Upper lobe of left lung (tissue), 6 donors: ENCODE measurements around the gene LEAP2. TPM values are rescaled to one million over a fixed set of nuclear protein-coding genes. Genes with fewer than 3 reads are reported as not detected.

Experiments used
- ATAC-seq, 2 donors: fragments of 200-7000 bp; cut with Tn5 transposase; one replicate each; pipeline ENCODE4 v1.9.1; 2022; ENCODE audit warnings: mild to moderate bottlenecking in 2 of 2, moderate library complexity in 2 of 2; ENCODE audit not compliant: low FRiP score in 2 of 2
- DNase-seq, 2 donors: peaks; one replicate each; pipeline ENCODE4 v3.0.0-alpha.2; 2019 to 2020
- H3K27ac ChIP-seq, 4 donors: fragments of 200-600 bp; sonication (generic); one replicate each; pipeline ENCODE4 v1.5.1; 2016 to 2019
- H3K27me3 ChIP-seq, 4 donors: fragments of 200-600 bp; sonication (generic); one replicate each; pipeline ENCODE4 v1.5.1; 2017 to 2019
- H3K36me3 ChIP-seq, 4 donors: fragments of 200-600 bp; sonication (generic); one replicate each; pipeline ENCODE4 v1.5.1; 2016 to 2019
- H3K4me1 ChIP-seq, 4 donors: fragments of 200-600 bp; sonication (generic); one replicate each; pipeline ENCODE4 v1.5.1; 2018 to 2019
- H3K4me3 ChIP-seq, 4 donors: fragments of 200-600 bp; sonication (generic); one replicate each; pipeline ENCODE4 v1.5.1; 2017 to 2019; ENCODE audit warnings: mild to moderate bottlenecking in 2 of 4, moderate library complexity in 1 of 4
- H3K9me3 ChIP-seq, 4 donors: fragments of 200-600 bp; sonication (generic); one replicate each; pipeline ENCODE4 v1.5.1; 2018 to 2019
- EP300 ChIP-seq, 4 donors: sonication (generic); formaldehyde crosslinking; IDR thresholded peaks; one replicate each; pipeline ENCODE4 v1.5.1; 2017; ENCODE audit warnings: antibody characterized with exemption in 4 of 4, control low read depth in 2 of 4
- POLR2A ChIP-seq, 4 donors: fragments of 450-650 bp; IDR thresholded peaks; one replicate each; pipeline ENCODE4 v1.5.1; 2016 to 2017; ENCODE audit warnings: antibody characterized with exemption in 4 of 4, mild to moderate bottlenecking in 2 of 4
- POLR2AphosphoS5 ChIP-seq, 2 donors: sonication (generic); formaldehyde crosslinking; IDR thresholded peaks; one replicate each; pipeline ENCODE4 v1.5.1; 2017; ENCODE audit warnings: antibody characterized with exemption in 2 of 2
- WGBS, 2 donors: methylation state at CpG; one replicate each; pipeline ENCODE4 v1.1.5; 2017 to 2018; 5-methylcytosine and 5-hydroxymethylcytosine counted together
- total RNA-seq, 6 donors: library from RNA; depleted of rRNA in 4 of 6; stranded (reverse); fragments of >200 nt in 4 of 6; gene quantifications; one replicate each; pipeline versions ENCODE4 v1.1.0 to v1.2.1, GENCODE V29; 2016 to 2021
- TF ChIP-seq, protein P1 (sequence below), 6 experiments: fragments of 450-650 bp in 4 of 6; fragments of 200-600 bp in 2 of 6; sonication (generic) in 2 of 6; IDR thresholded peaks; one replicate each; pipeline ENCODE4 v1.5.1; 2016 to 2019; ENCODE audit warnings: antibody characterized with exemption in 6 of 6
- donor health status: DM: no; HTN: no; CAD: no; lungs with moderate emphysema.
- donor health status: DM: no; HTN: yes; CAD: no; lungs with severe emphysema.

The LEAP2 gene
- total RNA-seq, 6 donors from 2014 or later = 0.61 to 2.2 (median 0.89) TPM

DNA sequence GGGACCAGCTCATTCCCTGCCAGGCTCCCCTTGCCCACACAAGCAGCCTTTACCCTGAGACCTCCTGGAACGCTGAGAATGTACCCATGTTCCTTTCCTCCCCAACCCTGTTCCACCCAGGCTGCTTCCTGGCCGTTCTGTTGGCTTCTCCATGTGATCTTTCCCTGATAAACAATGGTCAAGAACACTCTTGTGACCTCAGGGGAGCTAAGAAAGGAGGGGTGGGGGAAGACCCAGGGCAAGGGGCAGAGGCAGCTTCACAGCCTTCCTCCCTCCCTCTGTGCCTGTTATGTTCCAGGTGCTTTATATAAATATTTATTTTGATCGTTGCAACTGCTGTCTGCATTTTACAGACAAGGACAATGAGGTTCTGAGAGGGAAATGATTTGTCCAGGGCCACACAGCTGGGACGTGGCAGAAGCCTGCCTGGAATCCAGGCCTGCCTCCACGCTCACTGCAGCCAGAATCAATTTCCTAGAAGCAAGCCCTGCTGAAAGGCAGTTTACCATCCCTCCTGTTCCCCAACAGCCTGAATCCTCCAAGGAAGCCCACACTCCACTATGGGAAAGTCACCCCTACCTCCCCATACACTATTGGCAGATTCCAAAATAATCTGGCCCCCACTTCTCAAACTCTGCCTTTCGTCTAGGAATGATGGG lies 46.9 kb upstream of the LEAP2 start:
- Histone ChIP-seq H3K9me3 (no peaks in the 10 kb centered on the region), H3K36me3 (peaks cover 0 to 30% (median 10%) of the 10 kb centered on the region in 4 donors), H3K4me3 (no peak overlapping the region), H3K27me3 (peaks cover 0 to 18% (median 2%) of the 10 kb centered on the region in 4 donors), H3K27ac (peak overlapping the region; percentile 56 to 78 (median 63)), H3K4me1 (peaks cover 33 to 60% (median 40%) of the 10 kb centered on the region in 4 donors)
- TF ChIP-seq POLR2A (IDR thresholded peaks at IDR 0.05) (no peak), EP300 (IDR thresholded peaks at IDR 0.05) (peak in 1 of 4 donors; percentile 53), POLR2AphosphoS5 (IDR thresholded peaks at IDR 0.05) (peak in 1 of 2 donors; percentile 72)
- TF ChIP-seq, protein P1, sequence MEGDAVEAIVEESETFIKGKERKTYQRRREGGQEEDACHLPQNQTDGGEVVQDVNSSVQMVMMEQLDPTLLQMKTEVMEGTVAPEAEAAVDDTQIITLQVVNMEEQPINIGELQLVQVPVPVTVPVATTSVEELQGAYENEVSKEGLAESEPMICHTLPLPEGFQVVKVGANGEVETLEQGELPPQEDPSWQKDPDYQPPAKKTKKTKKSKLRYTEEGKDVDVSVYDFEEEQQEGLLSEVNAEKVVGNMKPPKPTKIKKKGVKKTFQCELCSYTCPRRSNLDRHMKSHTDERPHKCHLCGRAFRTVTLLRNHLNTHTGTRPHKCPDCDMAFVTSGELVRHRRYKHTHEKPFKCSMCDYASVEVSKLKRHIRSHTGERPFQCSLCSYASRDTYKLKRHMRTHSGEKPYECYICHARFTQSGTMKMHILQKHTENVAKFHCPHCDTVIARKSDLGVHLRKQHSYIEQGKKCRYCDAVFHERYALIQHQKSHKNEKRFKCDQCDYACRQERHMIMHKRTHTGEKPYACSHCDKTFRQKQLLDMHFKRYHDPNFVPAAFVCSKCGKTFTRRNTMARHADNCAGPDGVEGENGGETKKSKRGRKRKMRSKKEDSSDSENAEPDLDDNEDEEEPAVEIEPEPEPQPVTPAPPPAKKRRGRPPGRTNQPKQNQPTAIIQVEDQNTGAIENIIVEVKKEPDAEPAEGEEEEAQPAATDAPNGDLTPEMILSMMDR (IDR thresholded peaks at IDR 0.05) = no peak
- DNase-seq = no peak
- 62 to 67% methylated on average over 6 of the region's 6 CpGs for WGBS, 2 donors
- ATAC-seq = no peak

DNA sequence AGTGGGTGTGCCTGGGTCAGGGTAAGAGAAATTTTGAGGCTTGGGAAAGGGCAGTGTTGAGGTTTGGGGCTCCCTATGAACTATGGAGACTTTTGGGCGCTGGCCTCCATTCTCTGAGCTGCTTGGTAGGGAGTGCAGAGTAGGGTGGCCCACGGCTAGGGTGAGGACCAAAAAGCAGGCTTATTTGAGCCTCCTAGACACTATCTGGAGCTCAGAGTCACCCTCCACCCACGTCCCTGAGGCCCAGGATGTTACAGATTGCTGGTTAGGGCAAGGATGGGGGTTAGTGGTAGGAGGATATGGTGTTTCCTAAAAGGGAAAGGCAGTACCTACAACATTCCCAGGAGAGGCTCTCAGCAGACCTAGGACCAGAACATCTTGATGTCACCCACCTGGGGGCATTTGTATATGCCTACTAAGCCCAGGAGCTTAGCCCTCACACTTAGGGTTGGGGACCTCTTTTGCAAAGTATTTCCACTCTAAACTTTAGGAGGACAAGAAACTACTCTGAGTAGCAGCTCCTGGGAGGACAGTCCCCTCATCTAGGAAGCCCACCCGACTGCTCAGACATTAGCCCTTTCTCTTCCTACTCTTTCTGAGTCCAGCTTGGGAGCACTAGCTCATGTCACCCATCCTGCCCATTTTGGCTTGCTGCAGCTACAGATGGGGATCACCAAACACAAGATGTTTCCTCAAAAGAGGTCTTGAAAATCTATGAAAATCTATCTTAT lies 45.4 kb upstream of the LEAP2 start:
- ATAC-seq (no peak), DNase-seq (no peak)
- no peak for TF ChIP-seq POLR2AphosphoS5 (IDR thresholded peaks at IDR 0.05)
- TF ChIP-seq, protein P1 (IDR thresholded peaks at IDR 0.05) = no peak
- TF ChIP-seq POLR2A (IDR thresholded peaks at IDR 0.05) = no peak
- no peak for TF ChIP-seq EP300 (IDR thresholded peaks at IDR 0.05)
- peaks cover 0 to 26% (median 10%) of the 10 kb centered on the region in 4 donors for H3K36me3 ChIP-seq
- peaks cover 0 to 18% (median 2%) of the 10 kb centered on the region in 4 donors for H3K27me3 ChIP-seq
- peak overlapping the region in 2 of 4 donors; percentile 78 to 92 for H3K27ac ChIP-seq
- H3K4me1 ChIP-seq = peaks cover 29 to 54% (median 38%) of the 10 kb centered on the region in 4 donors
- WGBS, 2 donors = 86 to 91% methylated on average over 4 of the region's 4 CpGs
- H3K4me3 ChIP-seq = no peak overlapping the region
- H3K9me3 ChIP-seq = no peaks in the 10 kb centered on the region

DNA sequence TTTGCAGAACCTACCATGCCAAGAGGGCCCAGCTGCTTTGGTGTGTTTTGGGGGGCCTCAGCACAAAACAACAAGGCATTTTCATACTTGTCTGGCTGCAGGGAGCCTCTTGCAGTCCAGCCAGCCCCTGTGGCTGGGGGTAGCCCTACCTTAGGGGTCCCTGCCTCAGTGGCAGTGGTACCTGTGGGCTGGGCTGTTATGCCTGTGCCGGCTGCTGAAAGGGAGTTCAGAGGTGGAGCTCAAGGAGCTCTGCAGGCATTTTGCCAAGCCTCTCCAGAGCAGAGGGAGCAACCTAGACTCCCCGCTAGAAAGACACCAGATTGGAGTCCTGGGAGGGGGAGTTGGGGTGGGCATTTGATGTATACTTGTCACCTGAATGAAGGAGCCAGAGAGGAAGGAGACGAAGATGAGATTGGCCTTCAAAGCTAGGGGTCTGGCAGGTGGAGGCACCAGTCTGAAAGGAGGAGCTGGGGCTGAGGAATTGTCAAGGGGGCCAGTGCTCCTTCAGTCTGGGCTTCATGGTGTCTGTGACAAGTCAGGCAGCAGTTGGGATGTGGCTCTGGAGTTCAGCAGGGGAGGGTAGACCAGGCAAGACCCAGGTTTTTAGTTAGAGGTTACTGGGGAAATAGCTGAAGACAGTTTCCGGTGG lies 44.5 kb upstream of the LEAP2 start:
- H3K4me3 ChIP-seq = peak overlapping the region in 3 of 4 donors; percentile 85 to 91 (median 88)
- peak overlapping the region in 3 of 4 donors; percentile 84 to 94 (median 92) for H3K27ac ChIP-seq
- peaks cover 0 to 18% (median 10%) of the 10 kb centered on the region in 4 donors for H3K36me3 ChIP-seq
- peaks cover 0 to 18% (median 2%) of the 10 kb centered on the region in 4 donors for H3K27me3 ChIP-seq
- WGBS, 2 donors = 61 to 63% methylated on average over 3 to 4 of the region's 4 CpGs
- ATAC-seq (no peak), DNase-seq (no peak)
- TF ChIP-seq, protein P1 (IDR thresholded peaks at IDR 0.05) = no peak
- TF ChIP-seq EP300 (IDR thresholded peaks at IDR 0.05) (no peak), POLR2AphosphoS5 (IDR thresholded peaks at IDR 0.05) (no peak), POLR2A (IDR thresholded peaks at IDR 0.05) (no peak)
- H3K4me1 ChIP-seq = peaks cover 29 to 48% (median 36%) of the 10 kb centered on the region in 4 donors
- no peaks in the 10 kb centered on the region for H3K9me3 ChIP-seq

DNA sequence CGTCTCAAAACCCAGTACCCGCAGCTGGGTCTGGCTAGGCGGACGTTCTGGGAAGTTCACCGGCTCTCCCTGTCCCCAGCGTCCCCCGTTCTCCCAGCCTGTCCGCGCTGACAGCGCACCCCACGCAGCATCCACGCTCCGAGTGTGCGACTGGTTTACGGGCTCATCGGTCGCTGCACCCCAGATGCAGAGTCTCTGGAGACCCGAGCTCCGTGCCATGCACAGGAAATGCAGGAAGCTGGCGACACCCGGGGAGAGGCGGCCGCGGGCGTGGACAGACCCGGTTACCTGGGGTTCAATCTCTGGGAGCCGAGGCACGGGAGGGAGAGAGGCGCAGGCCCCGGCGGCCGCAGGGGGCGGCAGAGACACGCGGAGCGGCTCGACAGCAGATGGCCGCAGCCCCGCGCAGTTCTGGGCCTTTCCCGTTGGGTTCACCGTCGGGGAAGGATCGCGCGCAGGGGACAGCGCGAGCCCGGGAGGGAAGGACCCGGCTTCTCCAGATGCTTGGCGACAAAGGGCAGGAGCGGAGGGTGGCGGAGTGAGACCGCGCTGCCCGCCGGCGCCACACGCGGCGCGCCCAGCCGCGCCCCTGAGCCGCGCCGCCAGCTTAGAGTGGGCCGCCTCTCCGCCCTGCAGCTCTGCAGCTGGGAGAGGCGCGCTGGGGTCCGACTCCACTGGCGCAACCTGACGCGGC lies 43.6 kb upstream of the LEAP2 start:
- peak; percentile 83 to 94 for ATAC-seq
- TF ChIP-seq POLR2AphosphoS5 (IDR thresholded peaks at IDR 0.05) (peak in 1 of 2 donors; percentile 26), EP300 (IDR thresholded peaks at IDR 0.05) (no peak)
- TF ChIP-seq, protein P1 (IDR thresholded peaks at IDR 0.05) = peak; percentile 90 to 95 (median 92)
- peak; percentile 83 to 96 for DNase-seq
- H3K9me3 ChIP-seq = no peaks in the 10 kb centered on the region
- 4 to 6% methylated on average over 23 to 48 of the region's 75 CpGs for WGBS, 2 donors
- H3K27ac ChIP-seq = peak overlapping the region; percentile 84 to 94 (median 89)
- peaks cover 29 to 48% (median 36%) of the 10 kb centered on the region in 4 donors for H3K4me1 ChIP-seq
- H3K36me3 ChIP-seq = peaks cover 0 to 9% (median 6%) of the 10 kb centered on the region in 4 donors
- peak overlapping the region; percentile 58 to 91 (median 86) for H3K4me3 ChIP-seq
- peaks cover 0 to 18% (median 2%) of the 10 kb centered on the region in 4 donors for H3K27me3 ChIP-seq
